ENCODE measurements around the gene SSUH2. TPM values are rescaled to one million over a fixed set of nuclear protein-coding genes. Genes with fewer than 3 reads are reported as not detected.
A peak's percentile ranks its signal among the peaks of the same experiment; 100 is the strongest.

The SSUH2 gene
- total RNA-seq, 2 donors from 2014 or later, result 5.3 to 7.9 TPM

- Histone ChIP-seq H3K9me3 (ENCODE audit: control insufficient read depth, low read length) (no peaks in the 10 kb centered on the region), H3K9ac (ENCODE audit: extremely low read depth, low read length, poor library complexity, severe bottlenecking) (peak overlapping the region; percentile 34), H3K27me3 (ENCODE audit: control insufficient read depth, insufficient read depth, low read length, poor library complexity, severe bottlenecking) (no peaks in the 10 kb centered on the region), H3K36me3 (ENCODE audit: control insufficient read depth, insufficient read depth, low read length) (no peaks in the 10 kb centered on the region), H3K4me1 (ENCODE audit: control insufficient read depth, insufficient read depth, low read length) (peaks cover 17% of the 10 kb centered on the region), H3K27ac (ENCODE audit: low read depth, low read length) (no peak overlapping the region), H3K4me3 (ENCODE audit: low read length) (peak overlapping the region; percentile 60)
- no peak for DNase-seq
- no peaks in the 10 kb centered on the region for H3K9me3 Mint-ChIP-seq
- no peak for TF ChIP-seq CTCF (conservative IDR thresholded peaks at IDR 0.05)
- H3K27me3 Mint-ChIP-seq (ENCODE audit: insufficient read depth), result peaks cover 9% of the 10 kb centered on the region
- WGBS, 2 experiments (ENCODE audit: insufficient coverage in 1 of 2, insufficient read length in 1 of 2), result 79 to 84% methylated on average over 4 of the region's 4 CpGs
- peak overlapping the region; percentile 76 for H3K27ac Mint-ChIP-seq
- peak overlapping the region; percentile 17 for H3K4me3 Mint-ChIP-seq
- peaks cover 56% of the 10 kb centered on the region for H3K4me1 Mint-ChIP-seq
- H3K36me3 Mint-ChIP-seq (ENCODE audit: low read depth), result peaks cover 4% of the 10 kb centered on the region
These were observed 18.0 kb upstream of the SSUH2 start for GRCh38 chr3:8662594-8662993.

GRCh38 chr3:8660175-8661118 lies 15.8 kb upstream of the SSUH2 start:
- DNase-seq, result peak; percentile 56
- Mint-ChIP-seq H3K27me3 (ENCODE audit: insufficient read depth) (no peaks in the 10 kb centered on the region), H3K27ac (peak overlapping the region; percentile 91), H3K36me3 (ENCODE audit: low read depth) (peaks cover 5% of the 10 kb centered on the region), H3K9me3 (peaks cover 2% of the 10 kb centered on the region), H3K4me3 (peak overlapping the region; percentile 29), H3K4me1 (peaks cover 65% of the 10 kb centered on the region)
- Histone ChIP-seq H3K4me1 (ENCODE audit: control insufficient read depth, insufficient read depth, low read length) (peaks cover 17% of the 10 kb centered on the region), H3K9me3 (ENCODE audit: control insufficient read depth, low read length) (no peaks in the 10 kb centered on the region), H3K27me3 (ENCODE audit: control insufficient read depth, insufficient read depth, low read length, poor library complexity, severe bottlenecking) (no peaks in the 10 kb centered on the region), H3K27ac (ENCODE audit: low read depth, low read length) (peak overlapping the region; percentile 56), H3K36me3 (ENCODE audit: control insufficient read depth, insufficient read depth, low read length) (peaks cover 6% of the 10 kb centered on the region), H3K4me3 (ENCODE audit: low read length) (peak overlapping the region; percentile 63), H3K9ac (ENCODE audit: extremely low read depth, low read length, poor library complexity, severe bottlenecking) (peak overlapping the region; percentile 17)
- WGBS, 2 experiments (ENCODE audit: insufficient coverage in 1 of 2, insufficient read length in 1 of 2), result 56 to 71% methylated on average over 4 to 7 of the region's 7 CpGs
- TF ChIP-seq CTCF (conservative IDR thresholded peaks at IDR 0.05), result peak; percentile 23

GRCh38 chr3:8659242-8659641 lies 14.6 kb upstream of the SSUH2 start:
- no peak overlapping the region for H3K4me3 Mint-ChIP-seq
- H3K27ac Mint-ChIP-seq, result no peak overlapping the region
- Histone ChIP-seq H3K4me3 (ENCODE audit: low read length) (peak overlapping the region; percentile 63), H3K4me1 (ENCODE audit: control insufficient read depth, insufficient read depth, low read length) (peaks cover 17% of the 10 kb centered on the region), H3K9me3 (ENCODE audit: control insufficient read depth, low read length) (peaks cover 5% of the 10 kb centered on the region), H3K27ac (ENCODE audit: low read depth, low read length) (peak overlapping the region; percentile 89), H3K36me3 (ENCODE audit: control insufficient read depth, insufficient read depth, low read length) (peaks cover 10% of the 10 kb centered on the region), H3K9ac (ENCODE audit: extremely low read depth, low read length, poor library complexity, severe bottlenecking) (no peak overlapping the region), H3K27me3 (ENCODE audit: control insufficient read depth, insufficient read depth, low read length, poor library complexity, severe bottlenecking) (no peaks in the 10 kb centered on the region)
- peaks cover 7% of the 10 kb centered on the region for H3K36me3 Mint-ChIP-seq (ENCODE audit: low read depth)
- WGBS, 2 experiments (ENCODE audit: insufficient coverage in 1 of 2, insufficient read length in 1 of 2), result 93 to 96% methylated on average over 4 of the region's 4 CpGs
- DNase-seq, result peak; percentile 29
- H3K27me3 Mint-ChIP-seq (ENCODE audit: insufficient read depth), result no peaks in the 10 kb centered on the region
- peaks cover 60% of the 10 kb centered on the region for H3K4me1 Mint-ChIP-seq
- peaks cover 7% of the 10 kb centered on the region for H3K9me3 Mint-ChIP-seq
- no peak for TF ChIP-seq CTCF (conservative IDR thresholded peaks at IDR 0.05)

Measured in endodermal cell (in vitro differentiated cells).